CD14-positive monocyte (primary cell): ENCODE results near the gene PITPNB. TPM values are rescaled to one million over a fixed set of nuclear protein-coding genes. Genes with fewer than 3 reads are reported as not detected.

ENCODE experiments used
- DNase-seq, 3 donors: peaks; one replicate each; pipeline ENCODE4 v3.0.0-alpha.2; 2011 to 2022
- H2AFZ ChIP-seq: 2 replicates; pipeline ENCODE4 v1.6.0; 2012; ENCODE audit warnings: mild to moderate bottlenecking, low read depth, low read length, inconsistent platforms; ENCODE audit not compliant: insufficient read depth, poor library complexity, severe bottlenecking
- H3K27ac ChIP-seq, 2 donors: 1 replicate in 1 of 2; 2 replicates in 1 of 2; pipeline ENCODE4 v1.5.1; 2012 to 2013; ENCODE audit warnings: low read length in 2 of 2, control low read depth in 1 of 2, inconsistent platforms in 1 of 2, low read depth in 1 of 2, mild to moderate bottlenecking in 1 of 2
- H3K27me3 ChIP-seq, 2 donors: one replicate each; pipeline versions ENCODE4 v1.6.0 to v1.6.1; 2011 to 2013; ENCODE audit warnings: low read length in 2 of 2; ENCODE audit not compliant: control insufficient read depth in 2 of 2, insufficient read depth in 2 of 2
- H3K36me3 ChIP-seq, 2 donors: replicated peaks in 1 of 2; 1 replicate in 1 of 2; 2 replicates in 1 of 2; pipeline versions ENCODE4 v1.5.1 to v1.6.1; 2012 to 2013; ENCODE audit warnings: low read length in 2 of 2, control low read depth in 1 of 2, inconsistent platforms in 1 of 2, mild to moderate bottlenecking in 1 of 2; ENCODE audit not compliant: insufficient read depth in 2 of 2, control insufficient read depth in 1 of 2
- H3K4me1 ChIP-seq, 2 donors: 1 replicate in 1 of 2; 2 replicates in 1 of 2; pipeline versions ENCODE4 v1.5.1 to v1.6.1; 2012 to 2013; ENCODE audit warnings: low read length in 2 of 2, control low read depth in 1 of 2, inconsistent platforms in 1 of 2, mild to moderate bottlenecking in 1 of 2, moderate library complexity in 1 of 2; ENCODE audit not compliant: insufficient read depth in 2 of 2, control insufficient read depth in 1 of 2
- H3K4me2 ChIP-seq: replicated peaks from 2 replicates; pipeline ENCODE3; 2012; ENCODE audit warnings: low read length, moderate library complexity, mild to moderate bottlenecking; ENCODE audit not compliant: poor library complexity, severe bottlenecking; ENCODE audit errors: extremely low read depth
- H3K4me3 ChIP-seq, 3 experiments: fragments of 200-600 bp in 1 of 3; sonication (generic) in 1 of 3; replicated peaks in 1 of 3; 1 replicate in 2 of 3; 2 replicates in 1 of 3; pipeline ENCODE4 v1.5.1; 2011 to 2013; ENCODE audit warnings: low read length in 3 of 3, mild to moderate bottlenecking in 3 of 3, control low read depth in 2 of 3, low read depth in 2 of 3, inconsistent platforms in 1 of 3, moderate library complexity in 1 of 3
- H3K79me2 ChIP-seq: 2 replicates; pipeline ENCODE4 v1.6.0; 2012; ENCODE audit warnings: mild to moderate bottlenecking, control low read depth, inconsistent platforms, low read length, moderate library complexity; ENCODE audit not compliant: insufficient read depth
- H3K9ac ChIP-seq: 2 replicates; pipeline ENCODE4 v1.6.0; 2017; ENCODE audit warnings: low read length, mild to moderate bottlenecking; ENCODE audit not compliant: insufficient read depth, poor library complexity, severe bottlenecking
- H3K9me3 ChIP-seq, 2 donors: replicated peaks in 1 of 2; 1 replicate in 1 of 2; 2 replicates in 1 of 2; pipeline versions ENCODE4 v1.5.1 to v1.6.1; 2012 to 2013; ENCODE audit warnings: low read length in 2 of 2, control low read depth in 1 of 2; ENCODE audit not compliant: control insufficient read depth in 1 of 2, insufficient read depth in 1 of 2
- H4K20me1 ChIP-seq: 2 replicates; pipeline ENCODE4 v1.6.0; 2012; ENCODE audit warnings: mild to moderate bottlenecking, low read length, control low read depth, moderate library complexity; ENCODE audit not compliant: insufficient read depth
- H3K27ac Mint-ChIP-seq, 7 donors: one replicate each; pipeline ENCODE4 v1.8.0; 2020; ENCODE audit warnings: mild to moderate bottlenecking in 7 of 7, mixed read lengths in 7 of 7, moderate library complexity in 6 of 7, inconsistent platforms in 2 of 7
- H3K27me3 Mint-ChIP-seq, 3 donors: one replicate each; pipeline ENCODE4 v1.8.0; 2021 to 2022; ENCODE audit warnings: low read depth in 3 of 3, mild to moderate bottlenecking in 3 of 3, mixed read lengths in 3 of 3, moderate library complexity in 3 of 3, inconsistent platforms in 1 of 3
- H3K36me3 Mint-ChIP-seq, 2 donors: one replicate each; pipeline ENCODE4 v1.8.0; 2020; ENCODE audit warnings: mixed read lengths in 2 of 2, inconsistent platforms in 1 of 2, mild to moderate bottlenecking in 1 of 2
- H3K4me1 Mint-ChIP-seq: one replicate; pipeline ENCODE4 v1.8.0; 2020; ENCODE audit warnings: mild to moderate bottlenecking, mixed read lengths
- H3K4me3 Mint-ChIP-seq, 2 donors: one replicate each; pipeline ENCODE4 v1.8.0; 2020; ENCODE audit warnings: mild to moderate bottlenecking in 2 of 2, mixed read lengths in 2 of 2, moderate library complexity in 1 of 2
- H3K9me3 Mint-ChIP-seq, 7 donors: one replicate each; pipeline ENCODE4 v1.8.0; 2020 to 2022; ENCODE audit warnings: mixed read lengths in 7 of 7, mild to moderate bottlenecking in 6 of 7, moderate library complexity in 6 of 7, inconsistent platforms in 2 of 7
- WGBS: methylation state at CpG from one replicate; pipeline ENCODE4 v1.1.5; 2013; ENCODE audit warnings: missing lambda C conversion rate; ENCODE audit not compliant: insufficient coverage; 5-methylcytosine and 5-hydroxymethylcytosine counted together
- intact Hi-C, 2 donors: fragments of 100-400 bp; cut with micrococcal nuclease; formaldehyde crosslinking; loops; one replicate each; pipeline versions ENCODE4 v1.15.0 to v1.15.1; 2023
- polyA plus RNA-seq, 3 donors: library from polyadenylated mRNA; depleted of rRNA in 1 of 3; unstranded in 2 of 3; stranded (reverse) in 1 of 3; fragments of 300-500 nt in 2 of 3; fragments of >200 nt in 1 of 3; fragmentation: Illumina TruSeq in 2 of 3; gene quantifications; 1 replicate in 2 of 3; 2 replicates in 1 of 3; pipeline ENCODE4 v1.2.3, GENCODE V29; 2012 to 2021
- TF ChIP-seq, protein P1 (sequence below): fragments of 200-600 bp; IDR thresholded peaks from one replicate; pipeline ENCODE4 v1.8.0; 2022; ENCODE audit warnings: antibody characterized with exemption, mild to moderate bottlenecking

The PITPNB gene
- polyA plus RNA-seq, 3 donors = 19.2 to 29.1 (median 25.2) TPM

DNA sequence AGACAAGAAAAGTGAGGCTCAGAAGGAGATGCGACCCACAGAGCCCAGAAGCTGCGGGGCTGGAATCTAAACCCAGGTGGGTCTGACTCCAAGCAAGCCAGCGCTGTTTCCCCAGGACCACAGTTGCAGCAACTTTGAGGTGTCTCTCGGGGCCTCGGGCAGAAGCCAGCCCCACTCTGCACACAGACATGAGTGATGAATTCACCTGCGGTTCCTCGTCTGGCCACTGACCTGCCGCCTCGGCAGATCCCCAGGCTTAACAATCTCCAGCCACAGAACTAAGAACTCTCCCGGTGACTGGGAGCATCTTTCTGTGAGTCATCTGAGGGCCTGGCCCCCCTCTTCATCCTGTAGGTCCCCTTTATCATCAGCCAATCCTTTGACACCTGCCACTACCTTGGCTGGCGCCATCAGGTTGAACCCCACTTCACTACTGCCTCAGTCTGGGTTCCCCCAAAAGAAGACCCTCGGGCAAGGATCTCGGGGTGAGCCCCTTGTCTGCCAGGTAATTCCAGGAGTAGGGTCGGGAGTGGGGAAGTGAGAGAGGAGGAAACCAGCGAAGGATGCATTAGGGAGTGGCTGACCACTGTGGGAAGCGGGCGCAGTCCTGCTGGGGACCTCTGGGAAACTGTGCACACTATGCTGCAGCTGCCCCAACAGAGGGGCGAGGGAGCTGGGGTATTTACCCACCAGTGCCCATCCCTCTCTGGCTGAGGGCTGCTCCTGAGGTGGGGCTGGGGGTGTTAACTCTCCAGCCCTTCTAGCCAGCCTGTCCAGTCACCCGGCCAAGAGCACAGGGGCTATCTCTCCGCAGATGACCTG, 84.5 kb downstream of the PITPNB start:
- Histone ChIP-seq H3K79me2 (no peaks in the 10 kb centered on the region), H3K27me3 (no peaks in the 10 kb centered on the region), H3K4me3 (no peak overlapping the region), H3K4me2 (no peak overlapping the region), H3K27ac (no peak overlapping the region), H4K20me1 (no peaks in the 10 kb centered on the region), H3K36me3 (no peaks in the 10 kb centered on the region), H2AFZ (no peak overlapping the region), H3K9ac (no peak overlapping the region), H3K9me3 (peaks cover 0 to 3% of the 10 kb centered on the region in 2 donors), H3K4me1 (no peaks in the 10 kb centered on the region)
- intact Hi-C loops = no loop called here
- Mint-ChIP-seq H3K27ac (peak overlapping the region in 1 of 7 donors; percentile 20), H3K36me3 (no peaks in the 10 kb centered on the region), H3K4me1 (no peaks in the 10 kb centered on the region), H3K4me3 (no peak overlapping the region), H3K27me3 (peaks cover 0 to 5% (median 2%) of the 10 kb centered on the region in 3 donors), H3K9me3 (peaks cover 2 to 9% (median 4%) of the 10 kb centered on the region in 7 donors)
- DNase-seq = no peak
- WGBS = 89% methylated on average over 16 of the region's 20 CpGs
- TF ChIP-seq, protein P1, sequence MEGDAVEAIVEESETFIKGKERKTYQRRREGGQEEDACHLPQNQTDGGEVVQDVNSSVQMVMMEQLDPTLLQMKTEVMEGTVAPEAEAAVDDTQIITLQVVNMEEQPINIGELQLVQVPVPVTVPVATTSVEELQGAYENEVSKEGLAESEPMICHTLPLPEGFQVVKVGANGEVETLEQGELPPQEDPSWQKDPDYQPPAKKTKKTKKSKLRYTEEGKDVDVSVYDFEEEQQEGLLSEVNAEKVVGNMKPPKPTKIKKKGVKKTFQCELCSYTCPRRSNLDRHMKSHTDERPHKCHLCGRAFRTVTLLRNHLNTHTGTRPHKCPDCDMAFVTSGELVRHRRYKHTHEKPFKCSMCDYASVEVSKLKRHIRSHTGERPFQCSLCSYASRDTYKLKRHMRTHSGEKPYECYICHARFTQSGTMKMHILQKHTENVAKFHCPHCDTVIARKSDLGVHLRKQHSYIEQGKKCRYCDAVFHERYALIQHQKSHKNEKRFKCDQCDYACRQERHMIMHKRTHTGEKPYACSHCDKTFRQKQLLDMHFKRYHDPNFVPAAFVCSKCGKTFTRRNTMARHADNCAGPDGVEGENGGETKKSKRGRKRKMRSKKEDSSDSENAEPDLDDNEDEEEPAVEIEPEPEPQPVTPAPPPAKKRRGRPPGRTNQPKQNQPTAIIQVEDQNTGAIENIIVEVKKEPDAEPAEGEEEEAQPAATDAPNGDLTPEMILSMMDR = no peak

DNA sequence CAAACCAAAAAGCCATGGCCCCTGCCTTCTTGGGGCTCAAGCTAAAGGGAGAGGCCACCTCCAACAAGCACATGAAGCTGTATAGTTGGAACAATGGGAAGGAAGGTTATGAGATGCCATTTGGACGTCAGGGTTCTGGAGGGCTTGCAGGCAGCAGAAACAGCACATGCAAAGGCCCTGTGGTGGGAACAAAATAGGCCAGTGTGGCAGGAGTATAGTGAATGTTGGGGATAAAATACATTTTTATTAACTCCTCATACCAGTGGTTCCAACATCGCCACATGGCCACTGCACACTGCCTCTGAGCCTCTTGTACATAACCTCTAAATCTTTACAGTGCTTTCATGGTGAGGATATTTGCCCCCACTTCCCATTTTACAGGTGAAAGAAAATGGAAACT, 85.3 kb downstream of the PITPNB start:
- no peak overlapping the region for H3K27ac Mint-ChIP-seq
- Histone ChIP-seq H3K79me2 (no peaks in the 10 kb centered on the region), H3K4me2 (no peak overlapping the region), H3K9me3 (peaks cover 0 to 3% of the 10 kb centered on the region in 2 donors), H3K4me1 (no peaks in the 10 kb centered on the region), H3K27ac (no peak overlapping the region), H3K9ac (no peak overlapping the region), H3K36me3 (no peaks in the 10 kb centered on the region), H3K4me3 (no peak overlapping the region), H3K27me3 (no peaks in the 10 kb centered on the region), H4K20me1 (no peaks in the 10 kb centered on the region), H2AFZ (no peak overlapping the region)
- peaks cover 0 to 5% (median 2%) of the 10 kb centered on the region in 3 donors for H3K27me3 Mint-ChIP-seq
- TF ChIP-seq, protein P1 = no peak
- H3K9me3 Mint-ChIP-seq = peaks cover 2 to 9% (median 4%) of the 10 kb centered on the region in 7 donors
- intact Hi-C loops = no loop called here
- no peak for DNase-seq
- no peak overlapping the region for H3K4me3 Mint-ChIP-seq
- WGBS = no CpG with 5 or more reads among the region's 2 CpGs
- H3K36me3 Mint-ChIP-seq = no peaks in the 10 kb centered on the region
- H3K4me1 Mint-ChIP-seq = no peaks in the 10 kb centered on the region
